ENCODE results near the gene UPK1B. TPM values are rescaled to one million over a fixed set of nuclear protein-coding genes. Genes with fewer than 3 reads are reported as not detected.
"Not testable (repeated sequence)": the region's sequence is repeated elsewhere in the genome, so short reads cannot be mapped to it uniquely, and the experiment has no call there.

Gene UPK1B
- total RNA-seq, 1 experiment from 2014 or later, result 1.0 TPM

DNA sequence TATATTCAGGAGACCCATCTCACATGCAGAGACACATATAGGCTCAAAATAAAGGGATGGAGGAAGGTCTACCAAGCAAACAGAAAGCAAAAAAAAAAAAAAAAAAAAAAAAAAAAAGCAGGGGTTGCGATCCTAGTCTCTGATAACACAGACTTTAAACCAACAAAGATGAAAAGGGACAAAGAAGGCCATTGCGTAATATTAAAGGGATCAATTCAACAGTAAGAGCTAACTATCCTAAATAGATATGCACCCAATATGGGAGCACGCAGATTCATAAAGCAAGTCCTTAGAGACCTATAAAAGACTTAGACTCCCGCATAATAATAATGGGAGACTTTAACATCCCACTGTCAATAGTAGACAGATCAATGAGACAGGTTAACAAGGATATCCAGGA, 41.1 kb upstream of the UPK1B start:
- not testable (repeated sequence) for H4K91ac ChIP-seq (ENCODE audit: insufficient read length, low read depth, low read length); H2BK5ac ChIP-seq (ENCODE audit: insufficient read length, low read length); H3K4ac ChIP-seq (ENCODE audit: low read depth, low read length); H2BK15ac ChIP-seq (ENCODE audit: low read depth, low read length); H3K27me3 Mint-ChIP-seq (ENCODE audit: low read depth); H3K4me1 ChIP-seq (ENCODE audit: insufficient read depth, low read length); H2BK12ac ChIP-seq (ENCODE audit: insufficient read length, low read depth, low read length); H3K14ac ChIP-seq (ENCODE audit: insufficient read depth, low read length); DNase-seq; H2BK20ac ChIP-seq (ENCODE audit: low read depth, low read length, poor library complexity, severe bottlenecking); H3K36me3 Mint-ChIP-seq (ENCODE audit: insufficient read depth in 1 of 3, low read depth in 3 of 3); H3K4me3 Mint-ChIP-seq; H3K9ac ChIP-seq (ENCODE audit: extremely low read depth, insufficient read length, low read length); H2BK120ac ChIP-seq (ENCODE audit: low read depth, low read length, poor library complexity, severe bottlenecking); H3K56ac ChIP-seq (ENCODE audit: insufficient read length, low read depth, low read length); H3K23ac ChIP-seq (ENCODE audit: insufficient read length, low read depth, low read length); H3K27me3 ChIP-seq (ENCODE audit: insufficient read depth, low read length); H4K5ac ChIP-seq (ENCODE audit: insufficient read length, low read depth, low read length); H4K8ac ChIP-seq (replicated peaks; ENCODE audit: insufficient read length, low read depth, low read length); H2AFZ ChIP-seq (ENCODE audit: low read length); H3K79me2 ChIP-seq (ENCODE audit: insufficient read depth, low read length); H3T11ph ChIP-seq (ENCODE audit: low read length); H3K4me2 ChIP-seq (ENCODE audit: insufficient read depth, insufficient read length, low read length); H3K27ac Mint-ChIP-seq; H3K9me3 Mint-ChIP-seq; H3K27ac ChIP-seq (ENCODE audit: insufficient read length, low read depth, low read length); H3K18ac ChIP-seq (ENCODE audit: insufficient read length, low read depth, low read length); H2AK5ac ChIP-seq (ENCODE audit: insufficient read length, low read length); H3K9me3 ChIP-seq (ENCODE audit: control insufficient read depth, low read depth, low read length); H4K20me1 ChIP-seq (ENCODE audit: control insufficient read depth, insufficient read depth, insufficient read length); H3K23me2 ChIP-seq (ENCODE audit: insufficient read length, low read depth, low read length, poor library complexity, severe bottlenecking); H3K79me1 ChIP-seq (ENCODE audit: insufficient read depth, low read depth, low read length, poor library complexity, severe bottlenecking)
- peaks cover 0 to 10% of the 10 kb centered on the region in 2 experiments; a peak in 1 of 4 replicates for H3K4me1 Mint-ChIP-seq
- WGBS (ENCODE audit: extremely low coverage, insufficient read length, low lambda C conversion rate), result no CpG with 5 or more reads among the region's 4 CpGs

DNA sequence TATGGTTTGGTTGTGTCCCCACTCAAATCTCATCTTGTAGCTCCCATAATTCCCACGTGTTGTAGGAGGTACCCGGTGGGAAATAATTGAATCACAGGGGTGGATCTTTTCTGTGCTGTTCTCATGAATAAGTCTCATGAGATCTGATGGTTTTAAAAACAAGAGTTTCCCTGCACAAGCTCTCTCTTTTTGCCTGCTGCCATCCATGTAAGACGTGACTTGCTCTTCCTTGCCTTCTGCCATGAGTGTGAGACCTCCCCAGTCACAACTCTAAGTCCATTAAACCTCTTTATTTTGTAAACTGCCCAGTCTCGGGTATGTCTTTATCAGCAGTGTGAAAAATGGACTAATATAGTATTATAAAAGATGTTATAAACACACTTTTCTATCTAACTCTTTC, 34.0 kb upstream of the UPK1B start:
- H4K5ac ChIP-seq (ENCODE audit: insufficient read length, low read depth, low read length); H3K4me3 Mint-ChIP-seq; H3K4me1 Mint-ChIP-seq; H2AFZ ChIP-seq (ENCODE audit: low read length); H3K4me2 ChIP-seq (ENCODE audit: insufficient read depth, insufficient read length, low read length); H2AK5ac ChIP-seq (ENCODE audit: insufficient read length, low read length); H3K4me1 ChIP-seq (ENCODE audit: insufficient read depth, low read length); H3T11ph ChIP-seq (ENCODE audit: low read length); H3K27ac Mint-ChIP-seq; H4K20me1 ChIP-seq (ENCODE audit: control insufficient read depth, insufficient read depth, insufficient read length); H3K27me3 ChIP-seq (ENCODE audit: insufficient read depth, low read length); H3K79me2 ChIP-seq (ENCODE audit: insufficient read depth, low read length); H3K14ac ChIP-seq (ENCODE audit: insufficient read depth, low read length); H2BK20ac ChIP-seq (ENCODE audit: low read depth, low read length, poor library complexity, severe bottlenecking); H2BK12ac ChIP-seq (ENCODE audit: insufficient read length, low read depth, low read length); H3K27ac ChIP-seq (ENCODE audit: insufficient read length, low read depth, low read length); H3K23me2 ChIP-seq (ENCODE audit: insufficient read length, low read depth, low read length, poor library complexity, severe bottlenecking); H3K4ac ChIP-seq (ENCODE audit: low read depth, low read length); H3K23ac ChIP-seq (ENCODE audit: insufficient read length, low read depth, low read length); H3K9ac ChIP-seq (ENCODE audit: extremely low read depth, insufficient read length, low read length); H3K27me3 Mint-ChIP-seq (ENCODE audit: low read depth); H2BK5ac ChIP-seq (ENCODE audit: insufficient read length, low read length); H3K56ac ChIP-seq (ENCODE audit: insufficient read length, low read depth, low read length); H4K91ac ChIP-seq (ENCODE audit: insufficient read length, low read depth, low read length); DNase-seq; H2BK15ac ChIP-seq (ENCODE audit: low read depth, low read length); H4K8ac ChIP-seq (replicated peaks; ENCODE audit: insufficient read length, low read depth, low read length); H3K18ac ChIP-seq (ENCODE audit: insufficient read length, low read depth, low read length); H3K79me1 ChIP-seq (ENCODE audit: insufficient read depth, low read depth, low read length, poor library complexity, severe bottlenecking); H3K9me3 ChIP-seq (ENCODE audit: control insufficient read depth, low read depth, low read length); H2BK120ac ChIP-seq (ENCODE audit: low read depth, low read length, poor library complexity, severe bottlenecking): not testable (repeated sequence)
- WGBS (ENCODE audit: extremely low coverage, insufficient read length, low lambda C conversion rate), result no CpG with 5 or more reads among the region's 4 CpGs
- Mint-ChIP-seq H3K9me3 (peaks cover 17 to 19% of the 10 kb centered on the region in 2 experiments), H3K36me3 (ENCODE audit: insufficient read depth in 1 of 3, low read depth in 3 of 3) (peaks cover 0 to 11% (median 2%) of the 10 kb centered on the region in 3 experiments; a peak in 3 of 7 replicates)
